C4-2B (cell line): ENCODE data around the gene TENM4.

Experiments used
- CTCF ChIP-seq: fragments of 450-650 bp; conservative IDR thresholded peaks from 2 replicates; pipeline ENCODE4 v1.5.1; 2017; ENCODE audit warnings: mild to moderate bottlenecking
- ZFX ChIP-seq: fragments of 450-650 bp; IDR thresholded peaks from 2 replicates; pipeline ENCODE4 v1.6.1; 2017

- no peak for TF ChIP-seq CTCF
- no peak for TF ChIP-seq ZFX
Measured at GRCh38 chr11:78688460-78688859, 752.4 kb downstream of the TENM4 start.
